Suppressor macrophage treated with lipopolysaccharide for 1 hour (primary cell): ENCODE results near the gene SPEM1.
"Not testable (repeated sequence)": the region's sequence is repeated elsewhere in the genome, so short reads cannot be mapped to it uniquely, and the experiment has no call there.

Experiments
- DNase-seq, 3 donors: peaks; one replicate each; pipeline ENCODE4 v3.0.0-alpha.2; 2020 to 2022

SPEM1 gene

GRCh38 chr17:7443499-7444485 is 23.7 kb downstream of the SPEM1 start:
- no peak for DNase-seq

GRCh38 chr17:7444682-7445618 is 24.8 kb downstream of the SPEM1 start, which contains the start of gene CHRNB1:
CHRNB1 (plus strand) TSS chr17:7445061; CDS start chr17:7445128, 67 bp downstream.
- DNase-seq: peak; percentile 84 to 95 (median 88)

GRCh38 chr17:7445619-7445968 is 25.5 kb downstream of the SPEM1 start:
- DNase-seq: no peak

GRCh38 chr17:7448461-7448860 is 28.3 kb downstream of the SPEM1 start:
- DNase-seq: no peak

GRCh38 chr17:7459961-7460545 is 39.9 kb downstream of the SPEM1 start:
- no peak for DNase-seq

GRCh38 chr17:7460850-7461660 is 40.9 kb downstream of the SPEM1 start:
- no peak for DNase-seq

- no peak for DNase-seq
Measured at GRCh38 chr17:7462474-7463371, 42.6 kb downstream of the SPEM1 start.

GRCh38 chr17:7463372-7463846 is 43.3 kb downstream of the SPEM1 start:
- no peak for DNase-seq

GRCh38 chr17:7464081-7464480 is 44.0 kb downstream of the SPEM1 start:
- no peak for DNase-seq

- DNase-seq: no peak
Measured at GRCh38 chr17:7465597-7466275, 45.6 kb downstream of the SPEM1 start.

GRCh38 chr17:7466318-7466638 is 46.2 kb downstream of the SPEM1 start:
- DNase-seq: no peak

GRCh38 chr17:7466639-7467341 is 46.7 kb downstream of the SPEM1 start:
- DNase-seq: peak; percentile 68 to 83 (median 76)

- no peak for DNase-seq
Measured at GRCh38 chr17:7467498-7467897, 47.4 kb downstream of the SPEM1 start.

GRCh38 chr17:7468290-7468689 is 48.2 kb downstream of the SPEM1 start:
- no peak for DNase-seq

GRCh38 chr17:7468804-7469389 is 48.8 kb downstream of the SPEM1 start:
- DNase-seq: peak in 1 of 3 donors; percentile 11

GRCh38 chr17:7469843-7470242 is 49.7 kb downstream of the SPEM1 start:
- not testable (repeated sequence) for DNase-seq

GRCh38 chr17:7470457-7470973 is 50.4 kb downstream of the SPEM1 start:
- DNase-seq: not testable (repeated sequence)
